GM21619 (cell line): ENCODE results near the gene C1orf105.
"Not testable (repeated sequence)": the region's sequence is repeated elsewhere in the genome, so short reads cannot be mapped to it uniquely, and the experiment has no call there.

Source experiments
- ATAC-seq: cut with Tn5 transposase; IDR thresholded peaks from one replicate; pipeline ENCODE4 v1.9.1; 2021; ENCODE audit not compliant: unreplicated experiment

Gene C1orf105, protein sequence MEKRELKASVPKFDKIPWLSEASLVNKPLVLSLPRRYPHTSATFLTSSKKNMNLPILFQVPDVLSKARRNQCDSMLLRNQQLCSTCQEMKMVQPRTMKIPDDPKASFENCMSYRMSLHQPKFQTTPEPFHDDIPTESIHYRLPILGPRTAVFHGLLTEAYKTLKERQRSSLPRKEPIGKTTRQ

DNA sequence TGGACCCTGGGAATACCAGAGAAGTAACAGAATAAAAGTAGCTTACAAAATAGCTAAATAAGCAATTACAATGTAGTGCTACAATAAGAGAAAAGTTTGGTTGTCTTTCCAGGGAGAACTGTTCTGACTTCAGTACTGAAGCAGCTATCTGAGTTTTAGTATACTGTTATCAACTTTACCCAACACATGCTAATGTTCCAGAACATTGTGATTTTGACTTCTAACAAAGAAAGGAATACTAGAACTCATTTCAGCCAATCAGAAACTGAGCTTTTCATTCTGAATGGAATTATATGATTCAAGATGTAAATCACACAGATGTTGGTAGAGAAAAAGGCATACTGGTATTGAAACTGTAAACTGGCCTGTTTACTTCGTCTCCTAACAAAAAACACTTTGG, at the start of gene C1orf105:
TSS of gene C1orf105 (plus strand) at position 301 of the 400 bp plus-strand sequence. CDS start 201 bp downstream, outside the sequence.
- no peak for ATAC-seq

DNA sequence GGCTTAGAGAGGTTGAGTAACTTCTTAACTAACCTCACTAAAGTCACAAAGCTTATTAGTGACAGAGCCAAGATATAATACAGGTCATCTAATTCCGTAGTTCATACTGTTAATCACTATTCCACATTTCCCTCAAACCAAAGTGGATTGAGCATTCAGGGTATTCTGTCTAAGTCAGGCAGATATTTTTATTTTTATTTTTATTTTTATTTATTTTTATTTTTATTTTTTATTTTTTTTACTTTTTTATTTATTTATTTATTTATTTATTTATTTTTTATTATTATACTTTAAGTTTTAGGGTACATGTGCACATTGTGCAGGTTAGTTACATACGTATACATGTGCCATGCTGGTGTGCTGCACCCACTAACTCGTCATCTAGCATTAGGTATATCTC, 48.8 kb upstream of the C1orf105 start:
- ATAC-seq: not testable (repeated sequence)

GRCh38 chr1:172373864-172374263, 46.6 kb upstream of the C1orf105 start:
- no peak for ATAC-seq

- no peak for ATAC-seq
These were observed 45.3 kb upstream of the C1orf105 start for GRCh38 chr1:172375211-172375631.

- ATAC-seq: no peak
These were observed 44.1 kb upstream of the C1orf105 start for GRCh38 chr1:172376431-172376830.

GRCh38 chr1:172377565-172377964, 42.9 kb upstream of the C1orf105 start:
- no peak for ATAC-seq

- ATAC-seq: no peak
These were observed 42.2 kb upstream of the C1orf105 start for GRCh38 chr1:172378109-172378760.

- ATAC-seq: peak; percentile 95
These were observed 39.8 kb upstream of the C1orf105 start for GRCh38 chr1:172380441-172381244.

DNA sequence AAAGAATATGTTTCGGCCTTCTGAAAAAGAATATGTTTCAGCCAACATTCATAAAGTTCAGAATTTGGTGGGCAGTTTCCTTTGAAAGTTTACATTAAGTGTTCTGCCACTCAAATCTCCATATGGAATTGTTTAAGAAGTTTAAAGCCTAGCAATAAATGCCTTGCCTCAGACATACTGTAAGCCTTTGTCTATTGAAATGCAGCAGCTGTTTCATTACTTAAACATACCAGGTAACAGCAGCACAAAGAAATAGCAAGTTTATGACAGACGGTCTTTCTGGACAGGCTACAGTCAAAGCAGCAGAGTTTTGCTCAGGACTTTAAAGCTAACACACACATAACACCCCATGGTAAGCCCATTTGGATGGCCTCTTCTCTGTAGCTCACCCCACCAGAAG, 38.5 kb upstream of the C1orf105 start:
- no peak for ATAC-seq

DNA sequence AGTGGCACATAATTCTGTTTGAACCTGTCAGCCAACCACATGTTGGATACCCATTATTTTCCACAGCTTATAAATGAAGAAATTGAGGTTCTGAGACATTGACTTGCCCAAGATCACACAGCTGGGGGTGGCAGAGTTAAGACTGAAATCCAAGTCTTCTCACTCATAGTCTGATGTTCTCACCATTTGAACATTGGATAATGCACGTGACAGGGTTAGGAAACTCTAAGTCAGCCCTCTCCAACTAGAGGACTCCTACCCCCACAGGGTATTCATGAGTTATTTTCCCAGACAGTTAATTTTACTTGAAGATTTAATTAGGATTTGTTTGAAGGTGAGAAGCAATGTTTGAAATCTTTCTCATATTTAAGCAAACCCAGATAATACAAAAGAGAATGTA, 38.1 kb upstream of the C1orf105 start:
- ATAC-seq: no peak

DNA sequence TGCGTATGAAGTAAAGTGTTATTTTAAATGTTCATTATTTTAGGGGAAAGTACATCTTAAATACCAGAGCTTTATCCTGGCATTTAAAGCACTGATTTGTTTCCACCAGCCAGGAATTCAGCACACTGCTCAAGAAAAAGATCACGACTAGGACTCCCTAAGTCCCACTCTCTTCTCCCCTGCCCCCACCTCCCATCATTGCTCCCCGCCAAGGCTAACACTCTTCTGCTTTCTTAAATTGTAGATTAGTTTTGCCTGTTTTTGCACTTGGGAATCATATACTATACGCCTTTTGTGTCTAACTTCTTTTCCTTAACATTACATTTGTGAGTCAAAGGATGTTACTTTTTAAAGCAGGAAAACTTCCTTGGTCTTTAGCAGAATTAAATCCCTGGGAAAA, 37.5 kb upstream of the C1orf105 start:
- no peak for ATAC-seq

DNA sequence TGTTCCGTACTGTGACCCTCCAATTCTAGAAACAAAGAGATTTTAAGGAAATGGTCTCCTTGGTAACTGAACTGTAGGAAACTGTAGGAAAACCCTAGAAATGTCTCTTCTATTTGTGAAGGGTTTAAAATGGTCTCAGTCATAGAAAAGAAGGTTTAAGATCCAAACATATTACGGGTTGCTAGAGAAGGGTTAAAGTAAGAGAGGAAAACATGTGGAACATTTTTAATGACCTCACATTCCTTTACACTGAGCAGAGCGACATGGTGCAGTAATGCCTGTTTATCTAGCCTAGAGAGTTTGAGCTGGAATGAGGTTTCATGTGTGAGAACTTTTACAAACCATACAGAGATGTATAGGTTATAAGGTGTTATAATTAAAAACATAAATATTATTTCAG, 36.9 kb upstream of the C1orf105 start:
- no peak for ATAC-seq

DNA sequence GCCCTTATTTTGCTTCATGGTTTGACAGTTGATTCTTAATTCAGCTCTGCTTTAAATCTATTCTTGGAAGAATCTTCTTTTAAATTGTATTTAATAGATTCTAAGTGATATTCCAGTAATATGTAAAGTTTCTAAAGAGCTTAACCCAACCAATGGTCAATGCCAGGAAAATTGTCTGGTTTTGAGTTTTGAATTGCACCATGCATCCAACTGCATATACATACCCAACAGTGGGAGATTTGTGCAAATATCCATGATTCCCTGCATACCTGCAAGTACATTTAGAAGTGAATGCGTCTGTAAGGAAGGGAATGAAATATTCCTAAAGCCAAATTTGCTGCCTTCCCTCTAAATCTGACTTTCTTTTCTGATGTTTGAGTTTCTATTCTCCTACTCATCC, 35.8 kb upstream of the C1orf105 start:
- no peak for ATAC-seq

- no peak for ATAC-seq
These were observed 34.4 kb upstream of the C1orf105 start for GRCh38 chr1:172386046-172386445.

- no peak for ATAC-seq
These were observed 32.0 kb upstream of the C1orf105 start for GRCh38 chr1:172388490-172388889.

GRCh38 chr1:172390301-172390682, 30.2 kb upstream of the C1orf105 start:
- no peak for ATAC-seq

GRCh38 chr1:172390683-172391551, 29.6 kb upstream of the C1orf105 start:
- peak; percentile 62 for ATAC-seq

GRCh38 chr1:172391976-172392375, 28.5 kb upstream of the C1orf105 start:
- ATAC-seq: no peak

- no peak for ATAC-seq
These were observed 27.1 kb upstream of the C1orf105 start for GRCh38 chr1:172393354-172393753.

GRCh38 chr1:172394141-172394751, 26.2 kb upstream of the C1orf105 start:
- peak; percentile 81 for ATAC-seq

DNA sequence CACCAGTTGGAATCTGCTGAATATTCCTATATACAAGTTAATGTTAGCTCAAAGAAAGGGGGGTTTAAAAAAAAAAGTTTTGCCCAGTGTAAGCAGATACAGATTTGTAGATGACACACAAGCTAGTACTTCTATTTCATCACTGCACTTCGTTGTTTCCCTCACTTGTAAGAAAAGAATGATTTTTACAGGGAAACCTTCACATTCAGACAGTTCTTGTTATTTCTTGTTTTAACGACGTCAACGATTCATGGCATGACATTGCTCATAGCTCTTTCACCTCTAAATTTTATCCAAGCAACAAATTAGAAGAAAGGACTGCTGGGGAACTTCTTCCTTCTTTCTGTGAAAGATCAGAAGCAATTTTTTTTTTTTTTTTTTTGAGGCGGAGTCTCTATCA, 25.7 kb upstream of the C1orf105 start:
- ATAC-seq: no peak
